Measurements from ENCODE around the gene TEP1. TPM values are rescaled to one million over a fixed set of nuclear protein-coding genes. Genes with fewer than 3 reads are reported as not detected.

TEP1 gene
- total and polyA plus RNA-seq, 2 experiments from 2014 or later = 3.0 to 8.5 TPM

GRCh38 chr14:20416223-20416622, 2.9 kb upstream of the TEP1 start:
- H3F3A ChIP-seq (replicated peaks; ENCODE audit: low read depth) = peaks cover 5% of the 10 kb centered on the region; the same call in 1 of the 2 replicates

GRCh38 chr14:20415782-20416206, 2.5 kb upstream of the TEP1 start:
- Histone ChIP-seq H4K20me1 (replicated peaks; ENCODE audit: insufficient read depth) (no peaks in the 10 kb centered on the region), H3K4me2 (no peak overlapping the region), H3K27ac (ENCODE audit: low read depth) (no peak overlapping the region), H3K4me1 (ENCODE audit: insufficient read depth) (peaks cover 17% of the 10 kb centered on the region), H3K36me3 (ENCODE audit: insufficient read depth) (no peaks in the 10 kb centered on the region), H3K27me3 (ENCODE audit: insufficient read depth) (peaks cover 7% of the 10 kb centered on the region; the same call in 1 of the 2 replicates), H3K4me3 (no peak overlapping the region), H3K9me2 (ENCODE audit: insufficient read depth) (no peaks in the 10 kb centered on the region), H3K79me2 (replicated peaks; ENCODE audit: insufficient read depth) (peaks cover 6% of the 10 kb centered on the region; the same call in 1 of the 2 replicates), H3F3A (replicated peaks; ENCODE audit: low read depth) (peaks cover 4% of the 10 kb centered on the region; the same call in 1 of the 2 replicates), H2AFZ (no peak overlapping the region)
- H3K27me3 Mint-ChIP-seq (ENCODE audit: insufficient read depth, low read depth, poor library complexity) = peaks cover 10% of the 10 kb centered on the region
- H3K36me3 Mint-ChIP-seq (ENCODE audit: low read depth) = no peaks in the 10 kb centered on the region; the same call in 2 of the 3 replicates
- H3K27ac Mint-ChIP-seq = no peak overlapping the region
- DNase-seq (ENCODE audit: low spot score) (peak; percentile 84), ATAC-seq (peak; percentile 27)
- peaks cover 21% of the 10 kb centered on the region; the same call in 2 of the 3 replicates for H3K4me1 Mint-ChIP-seq
- H3K4me3 Mint-ChIP-seq = no peak overlapping the region
- H3K9me3 Mint-ChIP-seq = no peaks in the 10 kb centered on the region; the same call in 1 of the 3 replicates
- TF ChIP-seq CTCF (conservative IDR thresholded peaks at IDR 0.05; ENCODE audit: low read depth in 2 of 2) (peak; percentile 57 to 79), EZH2phosphoT487 (IDR thresholded peaks at IDR 0.05; ENCODE audit: unreplicated experiment) (no peak)

More at GRCh38 chr14:20416223-20416622, 2.9 kb upstream of the TEP1 start:
- Mint-ChIP-seq H3K27ac (no peak overlapping the region), H3K4me3 (no peak overlapping the region), H3K4me1 (peaks cover 21% of the 10 kb centered on the region; the same call in 2 of the 3 replicates), H3K27me3 (ENCODE audit: insufficient read depth, low read depth, poor library complexity) (peaks cover 10% of the 10 kb centered on the region), H3K36me3 (ENCODE audit: low read depth) (no peaks in the 10 kb centered on the region; the same call in 2 of the 3 replicates), H3K9me3 (no peaks in the 10 kb centered on the region; the same call in 2 of the 3 replicates)
- Histone ChIP-seq H3K9me2 (ENCODE audit: insufficient read depth) (no peaks in the 10 kb centered on the region), H3K27ac (ENCODE audit: low read depth) (no peak overlapping the region), H4K20me1 (replicated peaks; ENCODE audit: insufficient read depth) (no peaks in the 10 kb centered on the region), H2AFZ (no peak overlapping the region), H3K4me1 (ENCODE audit: insufficient read depth) (peaks cover 21% of the 10 kb centered on the region), H3K27me3 (ENCODE audit: insufficient read depth) (peaks cover 7% of the 10 kb centered on the region; the same call in 1 of the 2 replicates), H3K36me3 (ENCODE audit: insufficient read depth) (no peaks in the 10 kb centered on the region), H3K79me2 (replicated peaks; ENCODE audit: insufficient read depth) (peaks cover 6% of the 10 kb centered on the region; the same call in 1 of the 2 replicates), H3K4me3 (no peak overlapping the region), H3K4me2 (no peak overlapping the region)
- no peak for ATAC-seq
- no peak for DNase-seq (ENCODE audit: low spot score)
- TF ChIP-seq POLR2AphosphoS5 (IDR thresholded peaks at IDR 0.05; ENCODE audit: low read depth) = no peak
- TF ChIP-seq ETS1 (IDR thresholded peaks at IDR 0.05) = no peak
- no peak for TF ChIP-seq CTCF (conservative IDR thresholded peaks at IDR 0.05; ENCODE audit: low read depth in 2 of 2)
- TF ChIP-seq ZNF114 (CRISPR knock-in tag; IDR thresholded peaks at IDR 0.05) = no peak
- TF ChIP-seq CREB1 (CRISPR knock-in tag; IDR thresholded peaks at IDR 0.05; ENCODE audit: low read depth) = no peak
